Measurements from ENCODE around the gene TLCD2.

GRCh38 chr17:1724869-1725641 lies 14.9 kb upstream of the TLCD2 start:
- TF ChIP-seq EZH2 (optimal IDR thresholded peaks at IDR 0.05; ENCODE audit: low read depth, low read length) (no peak), CTCF (IDR thresholded peaks at IDR 0.05; ENCODE audit: low read length) (no peak), EZH2phosphoT487 (IDR thresholded peaks at IDR 0.05; ENCODE audit: low read length) (no peak)

Data from MM.1S (cell line).